ENCODE measurements around the gene CPSF4.
"Not testable (repeated sequence)": the region's sequence is repeated elsewhere in the genome, so short reads cannot be mapped to it uniquely, and the experiment has no call there.

Gene CPSF4

GRCh38 chr7:99478464-99479440 lies 40.0 kb downstream of the CPSF4 start:
- in situ Hi-C loops (cut with MboI; ENCODE audit: low sequenced_read_pairs), result no loop called here

- in situ Hi-C loops (cut with MboI; ENCODE audit: low sequenced_read_pairs), result no loop called here
Observed at GRCh38 chr7:99485094-99485493, 46.4 kb downstream of the CPSF4 start.

GRCh38 chr7:99489235-99489634 lies 50.5 kb downstream of the CPSF4 start:
- in situ Hi-C loops (cut with MboI; ENCODE audit: low sequenced_read_pairs), result no loop called here

GRCh38 chr7:99490878-99491277 lies 52.1 kb downstream of the CPSF4 start:
- in situ Hi-C loops (cut with MboI; ENCODE audit: low sequenced_read_pairs), result no loop called here

- in situ Hi-C loops (cut with MboI; ENCODE audit: low sequenced_read_pairs), result no loop called here
Observed at GRCh38 chr7:99493823-99494222, 55.1 kb downstream of the CPSF4 start.

GRCh38 chr7:99497766-99498545 lies 59.2 kb downstream of the CPSF4 start:
- in situ Hi-C loops (cut with MboI; ENCODE audit: low sequenced_read_pairs), result no loop called here

GRCh38 chr7:99498546-99498944 lies 59.8 kb downstream of the CPSF4 start:
- in situ Hi-C loops (cut with MboI; ENCODE audit: low sequenced_read_pairs), result no loop called here

GRCh38 chr7:99499371-99499720 lies 60.6 kb downstream of the CPSF4 start:
- in situ Hi-C loops (cut with MboI; ENCODE audit: low sequenced_read_pairs), result no loop called here

- in situ Hi-C loops (cut with MboI; ENCODE audit: low sequenced_read_pairs), result no loop called here
Observed at GRCh38 chr7:99499721-99500636, 61.2 kb downstream of the CPSF4 start, which contains the start of gene ZNF394. TSS of gene ZNF394 (minus strand) at chr7:99500281. CDS start at chr7:99500093, 188 bp downstream.

GRCh38 chr7:99500637-99501009 lies 61.9 kb downstream of the CPSF4 start:
- in situ Hi-C loops (cut with MboI; ENCODE audit: low sequenced_read_pairs), result no loop called here

GRCh38 chr7:99501236-99501635 lies 62.5 kb downstream of the CPSF4 start:
- in situ Hi-C loops (cut with MboI; ENCODE audit: low sequenced_read_pairs), result not testable (repeated sequence)

GRCh38 chr7:99504281-99504602 lies 65.5 kb downstream of the CPSF4 start:
- in situ Hi-C loops (cut with MboI; ENCODE audit: low sequenced_read_pairs), result no loop called here

GRCh38 chr7:99504603-99505323 lies 66.0 kb downstream of the CPSF4 start, which contains the start of gene ZKSCAN5:
TSS of gene ZKSCAN5 (plus strand) at chr7:99504662. CDS start at chr7:99506045, 1,383 bp downstream.
- in situ Hi-C loops (cut with MboI; ENCODE audit: low sequenced_read_pairs), result no loop called here

- in situ Hi-C loops (cut with MboI; ENCODE audit: low sequenced_read_pairs), result no loop called here
Observed at GRCh38 chr7:99505324-99505662, 66.5 kb downstream of the CPSF4 start.

All from HL-60/S4 treated with phorbol 12-myristate 13-acetate at 8.2 ng/mL for 4 days and 3 days (cell line).